ENCODE results near the gene USH1G.
"Not testable (repeated sequence)": the region's sequence is repeated elsewhere in the genome, so short reads cannot be mapped to it uniquely, and the experiment has no call there.

Gene USH1G

DNA sequence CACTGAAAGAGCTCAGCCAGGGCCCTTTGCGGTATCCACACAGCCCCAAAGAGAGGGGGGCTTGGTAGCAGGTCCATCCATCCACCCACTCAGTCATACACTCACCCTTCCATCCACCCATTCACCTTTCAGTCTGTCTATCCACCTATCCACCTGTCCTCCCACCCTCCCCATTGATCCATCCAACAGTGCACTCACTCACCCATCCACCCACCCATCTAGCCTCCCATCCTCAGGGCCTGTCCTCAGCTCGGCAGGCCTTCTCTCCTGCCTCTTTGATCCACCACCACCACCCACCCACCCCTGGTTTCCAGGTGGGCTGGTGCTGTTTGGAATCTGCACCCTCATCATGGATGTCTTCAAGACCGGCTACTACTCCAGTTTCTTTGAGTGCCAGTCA is 2.2 kb upstream of the USH1G start:
- no peak for DNase-seq

DNA sequence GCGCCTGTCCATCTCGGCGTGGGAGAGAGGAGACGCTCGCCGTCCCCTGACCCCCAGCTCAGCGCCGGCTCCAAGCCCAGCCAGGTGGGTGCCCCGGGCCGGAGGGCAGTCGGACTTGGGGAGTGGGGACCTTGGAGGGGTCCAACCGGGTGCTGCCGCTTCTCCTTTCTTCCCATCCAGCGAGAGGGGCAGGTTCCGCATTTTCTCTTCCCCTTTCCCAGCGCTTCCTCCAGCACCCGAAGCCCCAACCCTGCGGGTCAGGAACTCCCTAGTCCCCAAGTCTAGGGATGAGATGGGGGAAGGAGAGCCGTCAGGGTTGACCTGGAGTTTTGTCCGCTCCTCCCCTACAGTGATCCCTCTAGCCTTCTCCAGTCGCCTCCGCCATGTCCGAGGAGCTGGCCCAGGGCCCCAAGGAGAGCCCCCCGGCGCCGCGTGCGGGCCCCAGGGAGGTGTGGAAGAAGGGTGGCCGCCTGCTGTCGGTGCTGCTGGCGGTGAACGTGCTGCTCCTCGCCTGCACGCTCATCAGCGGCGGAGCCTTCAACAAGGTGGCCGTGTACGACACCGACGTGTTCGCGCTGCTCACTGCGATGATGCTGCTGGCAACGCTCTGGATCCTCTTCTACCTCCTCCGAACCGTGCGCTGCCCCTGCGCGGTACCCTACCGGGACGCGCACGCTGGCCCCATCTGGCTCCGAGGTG is 1.3 kb upstream of the USH1G start, which contains the start of gene OTOP2:
TSS of gene OTOP2 (plus strand) at position 24 of the 699 bp plus-strand sequence. CDS start at position 384, 360 bp downstream.
- DNase-seq = no peak

DNA sequence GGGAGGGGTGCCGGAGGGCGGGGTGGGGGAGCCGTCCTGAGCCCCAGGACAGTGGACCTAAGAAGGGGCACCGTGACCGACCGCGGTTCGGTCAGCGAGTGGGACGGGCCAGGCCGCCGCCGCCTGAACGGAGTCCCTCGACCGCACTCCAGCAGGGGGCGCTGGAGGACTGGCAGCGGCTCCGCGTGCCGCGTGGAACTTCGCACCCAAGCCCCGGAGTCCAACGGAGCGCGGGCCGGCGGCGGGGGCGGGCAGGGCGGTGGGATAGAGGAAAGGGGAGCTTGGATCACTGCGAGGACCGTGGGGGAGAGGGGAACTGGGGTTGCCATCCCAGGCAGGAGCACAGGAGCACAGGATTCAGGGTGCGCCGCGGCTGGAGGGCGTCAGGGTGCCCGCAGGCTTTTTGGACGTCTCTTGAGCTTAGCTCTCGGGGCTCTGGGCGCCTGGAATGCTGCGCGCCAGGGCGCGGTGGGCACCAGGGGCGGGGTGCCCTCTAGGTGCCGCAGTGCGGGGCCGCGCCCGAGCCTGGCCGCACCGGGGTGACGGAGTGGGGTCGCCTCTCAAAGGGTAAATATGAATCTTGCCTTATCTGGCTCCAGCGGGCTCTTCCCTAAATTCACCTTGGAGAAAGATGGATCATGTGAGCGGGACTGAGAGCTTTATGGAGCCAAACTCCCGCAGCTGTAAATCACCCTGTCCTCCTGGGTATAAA is 639 bp upstream of the USH1G start:
- peak; percentile 48 for DNase-seq

DNA sequence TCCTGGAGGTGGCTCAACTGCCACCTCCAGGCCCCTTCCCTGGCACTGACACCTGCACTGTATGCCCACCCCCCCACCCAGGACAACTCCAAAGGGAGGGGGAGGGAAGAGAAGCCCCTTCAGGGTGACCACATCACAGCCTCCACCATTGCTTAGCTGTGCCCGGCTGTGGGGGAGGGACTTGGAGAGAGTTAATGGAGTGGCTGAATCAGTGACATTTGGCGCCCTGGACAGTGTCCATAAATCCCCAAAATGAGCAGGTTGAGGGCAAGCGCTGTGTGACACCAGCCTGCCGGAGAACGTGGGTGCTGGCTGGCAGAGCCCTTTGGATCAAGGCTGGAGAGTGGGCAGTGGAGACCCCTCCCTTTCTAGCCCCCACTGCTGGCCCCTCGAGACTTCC is 883 bp downstream of the USH1G start:
- DNase-seq = no peak

DNA sequence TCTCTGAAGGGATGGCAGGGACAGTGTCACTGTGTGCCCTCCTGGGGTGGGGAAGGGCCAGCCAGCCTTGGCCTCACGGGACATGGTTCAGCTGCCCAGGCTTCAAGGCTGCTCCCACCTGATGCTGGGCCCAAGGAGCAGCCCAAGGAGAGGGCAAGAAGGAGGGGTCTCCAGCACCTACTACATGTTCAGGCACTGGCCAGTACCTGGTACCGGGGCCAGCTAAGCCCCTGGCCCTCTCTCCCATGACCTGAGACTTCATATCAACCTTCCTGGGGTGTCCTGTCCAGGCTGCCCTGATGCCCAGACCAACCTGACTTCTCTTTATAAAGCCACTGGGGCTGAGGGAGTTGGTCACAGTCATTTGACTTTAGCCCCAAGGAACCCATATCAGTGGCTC is 1.3 kb downstream of the USH1G start:
- DNase-seq = no peak

DNA sequence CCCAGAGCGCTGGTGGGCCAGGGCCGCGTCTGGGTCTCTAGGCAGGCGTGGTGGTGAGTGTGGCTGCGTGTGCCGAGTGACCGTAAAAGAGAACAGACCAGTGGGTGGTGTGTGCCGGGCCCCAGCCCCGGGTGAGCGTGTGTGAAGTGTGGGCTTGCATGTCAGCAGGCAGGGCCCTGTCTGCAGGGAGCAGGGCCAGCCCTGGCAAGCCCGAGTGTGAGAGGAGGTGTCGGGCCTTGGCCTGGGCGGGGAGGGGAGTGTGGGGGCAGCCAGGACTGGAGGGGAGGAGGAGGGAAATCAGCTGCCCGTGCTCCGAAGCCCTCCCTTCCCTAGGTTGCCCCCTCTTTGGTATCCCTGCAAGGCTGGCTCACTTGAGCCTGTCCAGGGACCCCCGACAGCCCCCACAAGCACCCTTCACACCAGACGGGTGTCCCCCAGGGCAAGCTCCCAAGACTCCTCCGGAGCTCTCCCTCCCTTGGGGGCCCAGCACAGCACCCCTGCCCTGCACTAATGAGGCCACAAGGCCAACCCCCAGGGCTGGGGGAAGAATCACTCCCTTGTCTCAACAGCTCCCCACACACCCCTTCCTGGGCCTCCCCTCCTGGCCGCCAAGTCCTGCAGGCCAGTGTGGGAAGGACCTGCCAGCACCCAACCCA is 1.9 kb downstream of the USH1G start:
- no peak for DNase-seq

DNA sequence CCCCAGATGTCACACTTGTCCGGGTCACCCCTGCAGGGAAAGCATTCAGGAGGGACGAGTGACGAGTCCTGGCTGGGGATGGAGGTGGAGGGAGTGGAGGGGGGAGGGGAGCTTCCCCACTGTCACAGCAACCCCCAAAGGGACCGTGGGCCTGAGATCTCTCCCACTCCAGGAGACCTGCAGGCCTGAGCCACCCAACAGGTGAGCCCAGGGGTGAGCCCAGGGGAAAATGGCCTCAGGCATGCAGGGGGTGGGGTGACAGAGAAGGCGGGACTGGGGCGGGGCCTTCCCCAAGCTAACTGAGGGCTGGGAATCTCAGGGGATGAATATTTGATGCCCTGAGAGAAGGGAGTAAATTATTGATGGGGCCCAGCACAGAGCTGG is 2.4 kb downstream of the USH1G start:
- no peak for DNase-seq

DNA sequence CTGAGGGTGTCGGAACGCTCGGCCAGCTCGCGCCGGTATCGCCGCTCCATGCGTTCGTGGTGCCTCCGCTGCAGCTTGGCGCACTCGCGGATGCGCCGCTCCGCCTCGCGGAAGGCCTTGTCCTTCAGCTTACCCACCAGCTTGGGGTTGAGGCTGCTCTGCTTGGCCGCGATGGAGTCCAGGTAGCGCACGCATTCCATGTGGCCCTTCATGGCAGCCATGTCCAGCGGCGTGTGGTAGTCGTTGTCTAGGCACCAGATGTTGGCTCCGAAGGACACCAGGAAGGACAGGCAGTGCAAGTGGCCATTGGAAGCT is 2.8 kb downstream of the USH1G start:
- no peak for DNase-seq

DNA sequence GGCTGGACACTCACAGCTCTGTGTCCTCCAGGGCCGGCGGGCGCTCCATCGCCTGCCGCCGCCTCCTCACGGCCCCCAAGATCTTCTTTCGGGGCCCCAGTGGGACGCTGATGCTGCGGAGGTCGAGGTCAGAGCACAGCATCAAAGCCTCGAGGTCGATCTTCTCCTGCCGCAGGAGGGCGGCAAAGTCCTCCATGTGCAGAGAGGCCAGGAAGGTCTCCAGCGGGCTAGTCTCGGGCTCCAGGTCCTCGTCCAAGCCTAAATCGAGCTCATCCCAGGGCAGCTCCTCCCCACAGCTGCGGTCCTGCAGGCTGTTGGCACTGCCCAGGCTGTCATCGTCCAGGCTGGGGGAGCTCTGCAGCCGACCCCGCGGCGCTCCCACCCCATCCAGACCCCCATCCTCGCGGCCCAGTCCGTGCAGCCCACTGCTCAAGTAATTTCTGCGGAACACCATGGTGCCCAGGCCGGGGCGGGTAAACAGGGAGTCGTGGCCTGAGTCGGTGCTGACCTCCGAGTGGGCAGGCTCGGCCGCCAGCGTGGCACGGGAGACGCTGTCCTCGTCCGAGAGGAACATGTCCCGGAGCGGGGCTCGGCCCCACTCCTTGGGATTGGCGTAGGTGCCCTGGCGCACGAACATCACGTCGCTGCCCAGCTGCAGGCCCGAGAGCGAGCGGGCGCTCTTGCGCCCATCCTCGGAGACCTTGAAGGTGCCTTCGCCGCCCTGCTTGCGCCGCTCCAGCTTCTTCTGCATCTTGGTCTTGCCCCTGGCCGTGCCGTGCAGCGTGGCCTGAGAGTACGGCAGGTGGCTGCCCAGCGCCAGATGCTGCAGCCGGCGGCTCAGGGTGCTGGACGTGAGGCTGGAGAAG is 3.4 kb downstream of the USH1G start:
- DNase-seq = peak; percentile 29

DNA sequence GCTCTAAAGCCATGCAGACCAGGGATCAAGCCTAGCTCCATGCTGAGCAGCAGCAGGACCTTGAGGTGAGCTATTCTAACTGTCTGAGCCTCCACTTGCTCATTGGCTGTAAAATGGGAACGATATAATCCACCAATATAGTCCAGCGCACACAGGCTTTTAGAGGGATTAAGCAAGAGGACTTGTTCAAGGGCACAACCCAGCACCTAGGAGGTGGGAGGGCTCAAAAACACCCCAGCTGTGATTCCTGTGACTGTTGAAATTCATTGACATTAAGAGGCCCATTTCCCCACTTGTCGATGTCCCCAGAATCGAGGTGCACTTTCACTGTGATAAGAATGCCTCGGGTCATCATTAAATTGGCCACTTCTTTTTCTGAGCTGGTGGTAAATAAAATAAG is 4.1 kb downstream of the USH1G start:
- no peak for DNase-seq

DNA sequence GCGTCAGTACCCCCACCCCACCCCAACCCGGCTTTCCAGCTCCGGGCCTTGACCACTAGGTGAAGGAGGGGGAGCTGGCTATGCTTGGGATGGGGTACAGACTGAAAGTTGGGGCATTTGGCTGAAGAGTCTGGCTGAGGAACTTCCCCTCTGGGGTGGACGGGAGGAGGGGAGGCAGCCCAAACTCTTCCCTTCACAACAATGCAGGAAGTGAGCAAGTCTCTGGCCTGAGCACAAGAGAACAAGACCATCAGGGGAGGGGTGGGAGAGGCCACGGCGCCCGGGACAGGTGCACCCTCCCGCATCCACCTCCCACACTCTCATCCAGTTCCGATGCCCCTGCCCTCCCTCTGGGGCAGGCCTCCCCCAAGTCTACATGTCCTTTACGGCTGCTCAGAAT is 5.6 kb downstream of the USH1G start:
- DNase-seq = no peak

DNA sequence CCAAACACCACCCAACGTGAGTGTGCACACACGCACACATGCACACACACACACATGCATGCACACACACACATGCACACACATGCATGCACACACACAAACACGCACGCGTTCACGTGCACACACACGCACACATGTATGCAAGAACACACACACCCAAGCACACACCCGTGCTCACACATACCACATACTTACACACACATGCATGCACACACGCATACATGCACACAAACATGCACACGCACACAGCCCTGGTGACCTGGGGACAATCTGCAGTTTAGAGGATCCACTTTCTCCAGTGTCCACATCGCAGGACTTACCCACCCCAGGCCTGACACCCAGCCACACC is 6.2 kb downstream of the USH1G start:
- no peak for DNase-seq

DNA sequence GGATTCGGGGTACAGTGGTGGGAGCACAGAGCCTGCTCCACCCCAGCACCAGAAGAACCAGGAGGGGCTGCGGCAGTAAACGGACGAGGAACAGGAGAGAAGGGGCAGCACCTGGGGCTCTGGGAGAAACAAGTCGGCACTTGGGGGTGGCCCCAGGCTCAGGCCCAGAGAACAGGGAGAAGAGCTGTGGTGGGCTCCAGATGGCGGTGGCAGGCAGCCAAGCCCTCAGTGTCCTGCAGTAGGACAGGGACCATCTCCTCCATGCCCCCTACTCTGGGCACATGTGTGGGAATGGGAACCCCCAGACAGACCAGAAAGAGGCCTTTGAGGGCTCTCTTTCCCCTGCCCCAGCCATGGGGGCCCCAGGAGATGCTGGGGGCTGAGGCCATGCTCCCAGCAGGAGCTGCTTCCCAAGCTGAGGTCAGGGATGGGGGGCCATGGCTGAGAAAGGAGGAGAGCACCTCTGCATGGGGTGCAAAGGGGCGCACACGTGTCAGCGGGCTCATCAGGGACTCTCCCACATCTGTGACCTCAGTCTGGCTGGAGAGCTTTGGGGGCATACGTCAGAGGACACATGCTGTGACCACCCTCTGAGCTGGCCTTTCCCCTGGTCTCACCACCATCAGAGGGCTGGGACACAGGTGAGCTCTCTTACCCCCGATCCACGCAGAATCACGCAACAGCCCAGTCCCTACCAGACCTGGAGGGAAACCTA is 6.8 kb downstream of the USH1G start:
- no peak for DNase-seq

DNA sequence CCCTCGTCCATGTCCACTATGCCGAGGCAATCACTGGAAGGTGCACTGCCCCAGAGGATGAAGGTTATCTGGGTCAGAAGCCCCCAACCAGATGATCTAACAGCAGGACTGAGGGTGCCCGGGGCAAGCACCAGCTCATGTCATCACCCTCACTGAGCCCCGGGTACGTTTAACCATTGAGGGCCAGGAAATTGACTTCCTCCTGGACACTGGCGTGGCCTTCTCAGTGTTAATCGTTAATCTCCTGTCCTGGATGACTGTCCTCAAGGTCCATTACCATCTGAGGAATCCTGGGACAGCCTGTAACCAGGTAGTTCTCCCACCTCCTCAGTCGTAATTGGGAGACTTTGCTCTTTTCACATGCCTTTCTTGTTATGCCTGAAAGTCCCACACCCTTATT is 11.6 kb downstream of the USH1G start:
- not testable (repeated sequence) for DNase-seq

DNA sequence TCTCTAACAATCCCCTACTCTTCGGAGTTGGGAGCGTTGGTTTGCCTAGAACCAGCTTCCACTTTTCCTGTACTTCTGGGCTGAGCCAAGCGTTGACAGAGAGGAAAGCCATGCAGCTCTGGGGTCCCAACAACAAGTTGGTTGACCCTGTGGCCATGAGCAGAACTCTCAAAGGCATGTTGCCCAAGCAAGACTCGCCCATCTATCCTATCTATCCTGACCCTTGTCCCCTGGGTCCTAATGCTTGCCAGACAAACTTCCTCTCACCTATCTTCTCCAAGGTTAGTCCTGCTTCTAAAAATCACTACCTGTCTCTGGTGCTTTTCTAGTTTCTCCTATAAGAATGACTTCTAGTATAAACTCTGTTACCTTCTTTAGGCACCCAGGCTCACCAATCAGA is 14.0 kb downstream of the USH1G start:
- DNase-seq = not testable (repeated sequence)

DNA sequence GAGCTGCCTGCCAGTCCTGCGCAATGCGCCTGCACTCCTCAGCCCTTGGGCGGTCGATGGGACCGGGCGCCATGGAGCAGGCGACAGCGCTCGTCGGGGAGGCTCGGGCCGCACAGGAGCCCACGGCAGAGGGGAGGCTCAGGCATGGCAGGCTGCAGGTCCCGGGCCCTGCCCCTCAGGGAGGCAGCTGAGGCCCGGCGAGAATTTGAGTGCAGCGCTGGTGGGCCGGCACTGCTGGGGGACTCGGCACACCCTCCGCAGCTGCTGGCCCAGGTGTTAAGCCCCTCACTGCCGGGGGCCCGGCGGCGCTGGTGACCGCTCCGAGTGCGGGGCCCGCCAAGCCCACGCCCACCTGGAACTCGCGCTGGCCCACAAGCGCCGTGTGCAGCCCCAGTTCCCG is 16.0 kb downstream of the USH1G start:
- DNase-seq = no peak

DNA sequence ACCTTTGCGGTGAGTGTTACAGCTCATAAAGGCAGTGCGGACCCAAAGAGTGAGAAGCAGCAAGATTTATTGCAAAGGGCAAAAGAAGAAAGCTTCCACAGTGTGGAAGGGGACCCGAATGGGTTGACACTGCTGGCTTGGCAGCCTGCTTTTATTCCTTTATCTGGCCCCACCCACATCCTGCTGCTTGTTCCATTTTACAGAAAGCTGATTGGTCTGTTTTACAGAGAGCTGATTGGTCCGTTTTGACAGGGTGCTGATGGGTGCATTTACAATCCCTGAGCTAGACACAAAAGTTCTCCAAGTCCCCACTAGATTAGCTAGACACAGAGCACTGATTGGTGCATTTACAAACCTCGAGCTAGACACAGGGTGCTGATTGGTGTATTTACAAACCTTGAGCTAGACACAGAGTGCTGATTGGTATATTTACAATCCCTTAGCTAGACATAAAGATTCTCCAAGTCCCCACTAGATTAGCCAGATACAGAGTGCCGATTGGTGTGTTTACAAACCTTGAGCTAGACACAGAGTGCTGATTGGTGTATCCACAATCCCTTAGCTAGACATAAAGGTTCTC is 16.8 kb downstream of the USH1G start:
- DNase-seq = peak; percentile 28

DNA sequence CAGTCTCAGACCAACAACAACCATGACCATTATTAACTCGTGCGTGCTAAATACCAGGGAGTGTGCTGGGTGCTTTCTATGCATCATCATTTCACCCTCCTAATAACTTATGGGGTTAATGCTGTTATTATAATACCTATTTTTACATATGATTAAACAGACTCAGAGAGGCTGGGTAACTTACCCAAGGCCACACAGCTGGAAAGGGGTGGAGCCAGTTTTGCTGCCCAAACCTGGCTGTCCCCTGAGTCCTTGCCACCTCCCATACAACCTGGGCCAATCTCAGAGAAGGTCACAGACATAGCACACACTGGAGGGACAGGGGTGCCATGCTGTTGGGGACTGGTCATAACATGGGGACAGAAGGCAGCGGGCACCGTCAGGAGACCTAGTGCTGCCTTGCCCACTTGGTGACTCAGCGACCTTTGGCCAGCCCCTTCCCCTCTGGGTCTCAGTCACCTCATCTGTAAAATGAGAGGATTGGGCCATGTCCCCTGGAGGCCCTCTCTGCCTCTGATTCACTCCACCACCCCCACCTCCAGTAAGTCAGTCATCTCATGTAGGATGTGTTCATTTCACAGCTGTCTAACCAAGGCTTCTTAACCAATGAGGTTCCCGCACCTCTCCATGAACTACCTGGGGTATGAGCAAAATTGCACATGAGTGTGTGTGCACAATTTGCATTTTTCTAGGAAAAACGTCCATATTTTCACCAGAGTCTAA is 18.2 kb downstream of the USH1G start:
- no peak for DNase-seq

DNA sequence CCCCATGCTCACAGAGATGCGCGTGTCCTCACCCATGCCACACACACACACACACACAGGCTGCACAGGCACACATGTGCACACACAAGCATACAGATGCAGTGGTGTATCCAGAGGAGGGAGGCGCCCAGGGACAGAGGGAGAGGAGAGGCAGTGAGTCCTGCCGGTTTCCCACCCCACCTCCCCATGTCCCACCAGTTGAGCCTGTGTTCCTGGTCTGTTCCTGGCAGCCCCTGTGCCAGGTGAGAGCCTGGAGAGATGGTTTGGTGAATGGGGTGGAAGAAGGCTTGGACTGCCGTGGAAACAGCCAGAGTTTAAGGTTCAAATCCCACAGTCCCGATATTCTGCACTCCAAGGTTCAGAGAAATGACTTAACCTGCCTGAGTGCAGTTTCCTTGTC is 19.4 kb downstream of the USH1G start:
- DNase-seq = no peak

DNA sequence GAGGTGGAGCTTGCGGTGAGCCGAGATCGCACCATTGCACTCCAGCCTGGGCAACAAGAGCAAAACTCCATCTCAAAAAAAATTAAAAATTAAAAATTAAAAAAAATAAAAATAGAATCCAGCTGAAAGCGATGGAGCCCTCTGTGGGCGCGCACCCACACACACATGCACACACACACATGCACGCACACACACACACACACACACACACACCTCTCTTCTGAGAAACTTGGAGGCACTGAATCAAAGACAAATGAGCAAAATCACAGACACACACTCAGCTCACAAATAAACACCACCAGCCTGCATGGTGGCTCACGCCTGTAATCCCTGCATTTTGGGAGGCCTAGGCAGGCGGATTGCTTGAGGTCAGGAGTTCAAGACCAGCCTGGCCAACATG is 20.0 kb downstream of the USH1G start:
- no peak for DNase-seq

DNA sequence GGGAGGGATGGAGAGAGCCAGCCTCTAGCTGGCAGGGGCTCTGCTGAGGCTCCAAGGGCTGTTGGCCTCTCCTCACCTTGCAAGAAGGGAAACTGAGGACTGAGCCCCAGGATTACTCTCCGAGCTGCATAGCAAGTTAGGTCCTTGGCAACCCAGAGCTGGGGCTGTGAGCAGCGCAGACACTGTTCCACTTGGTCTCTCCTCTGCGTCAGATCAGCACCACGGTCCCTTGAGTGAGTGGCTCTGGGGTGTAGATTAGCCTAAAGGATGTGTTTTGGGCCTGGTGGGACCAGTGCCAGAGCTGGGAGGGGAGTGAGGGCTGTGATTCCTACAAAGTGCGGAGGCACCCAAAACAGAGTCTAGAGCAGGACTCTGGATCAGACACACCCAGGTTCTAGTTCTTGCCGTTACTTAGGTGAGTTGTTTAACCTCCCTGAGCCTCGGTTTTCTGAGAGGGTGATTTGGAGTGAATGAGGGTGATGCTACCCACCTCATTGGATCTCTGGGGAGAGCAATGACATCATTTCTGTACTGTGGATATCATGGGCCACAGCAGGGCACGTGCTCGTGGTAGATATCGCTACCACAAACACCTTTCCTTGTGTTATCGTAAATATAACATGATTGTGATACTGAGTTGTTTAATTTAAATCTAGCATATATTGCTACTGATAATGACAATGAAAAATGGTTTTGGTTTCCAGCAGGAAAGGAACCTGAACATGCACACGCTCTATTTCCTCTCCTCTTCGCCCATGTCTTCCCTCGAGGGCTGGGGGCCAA is 21.5 kb downstream of the USH1G start:
- DNase-seq = peak; percentile 15

Measured in hematopoietic multipotent progenitor cell treated with erythropoietin and hydrocortisone succinate and interleukin-3 and kit ligand, for 8 days (in vitro differentiated cells).